SK-MEL-5 (cell line): ENCODE results near the gene EDIL3. TPM values are rescaled to one million over a fixed set of nuclear protein-coding genes. Genes with fewer than 3 reads are reported as not detected.
A peak's percentile ranks its signal among the peaks of the same experiment; 100 is the strongest.
"Not testable (repeated sequence)": the region's sequence is repeated elsewhere in the genome, so short reads cannot be mapped to it uniquely, and the experiment has no call there.

Source experiments
- DNase-seq: peaks from one replicate; pipeline ENCODE4 v3.0.0-alpha.2; 2016; ENCODE audit warnings: low read depth, low spot score
- in situ Hi-C: cut with HindIII; loops from 2 replicates; pipeline ENCODE4 v1.10.0; 2016; ENCODE audit warnings: low sequenced_read_pairs, high pct_unique_total_duplicates, low pct_unique_long_range_greater_than_20kb
- total RNA-seq: library from RNA; depleted of rRNA; stranded (reverse); fragments of >200 nt; shearing (Covaris generic); gene quantifications from 2 replicates; pipeline ENCODE4 v1.2.3, GENCODE V29; 2014

EDIL3 gene
- total RNA-seq, 1 experiment from 2014 or later = 8.2 TPM

DNA sequence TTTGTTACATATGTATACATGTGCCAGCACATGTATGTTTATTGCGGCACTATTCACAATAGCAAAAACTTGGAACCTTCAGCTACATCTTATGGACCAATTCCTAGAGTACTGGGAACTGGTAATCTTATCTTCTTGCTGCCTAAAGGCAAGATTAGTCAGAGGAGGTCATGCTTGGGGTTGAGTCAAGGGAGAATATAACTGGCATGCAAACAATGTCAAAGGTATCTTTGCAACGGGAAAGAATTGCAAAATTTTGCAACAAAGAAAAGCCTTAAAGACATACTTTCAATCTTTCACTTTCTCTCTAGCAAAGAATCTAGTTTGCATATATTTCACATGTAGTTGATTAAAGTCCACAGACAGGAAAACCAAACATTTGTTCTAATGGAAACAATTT lies 145.2 kb downstream of the EDIL3 start:
- DNase-seq = peak; percentile 9
- in situ Hi-C loops = no loop called here

DNA sequence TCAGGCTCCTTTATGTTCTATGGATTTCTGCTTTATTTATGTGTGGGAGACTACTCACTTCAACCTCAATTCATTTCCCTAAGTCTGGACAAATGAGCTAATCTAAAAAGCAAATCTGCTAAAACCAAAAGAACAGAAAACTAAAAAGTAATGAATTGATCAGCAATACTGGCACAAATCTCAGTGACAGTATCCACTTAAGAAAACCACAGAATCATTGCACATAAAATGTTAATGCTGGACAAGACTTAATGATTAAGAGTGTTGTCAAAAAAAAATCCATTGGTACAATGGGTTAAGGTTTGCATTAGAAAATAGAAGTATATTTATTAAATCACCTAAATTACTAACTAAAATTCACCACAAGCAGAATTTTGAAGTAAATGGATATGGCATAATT lies 147.6 kb downstream of the EDIL3 start:
- no peak for DNase-seq
- in situ Hi-C loops = no loop called here

DNA sequence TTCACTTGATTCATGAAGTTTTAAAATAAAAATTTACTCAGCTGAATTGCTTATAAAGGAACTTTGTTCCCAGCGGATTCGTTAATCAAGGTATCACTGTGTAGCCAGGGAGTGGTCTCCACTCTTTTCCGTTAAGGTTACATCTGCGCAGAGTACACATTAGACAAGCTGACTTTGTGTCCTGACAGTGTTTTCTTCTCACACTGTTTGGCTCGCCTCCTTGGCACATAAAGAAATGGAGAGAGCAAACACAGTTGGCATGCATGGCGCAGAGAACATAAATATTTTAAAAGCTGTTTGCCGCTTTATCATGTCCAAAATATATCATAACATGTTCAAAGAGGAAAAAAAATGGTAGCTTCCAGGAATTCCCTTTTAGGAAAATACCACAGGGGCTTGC lies 153.2 kb downstream of the EDIL3 start:
- in situ Hi-C loops = no loop called here
- DNase-seq = no peak

DNA sequence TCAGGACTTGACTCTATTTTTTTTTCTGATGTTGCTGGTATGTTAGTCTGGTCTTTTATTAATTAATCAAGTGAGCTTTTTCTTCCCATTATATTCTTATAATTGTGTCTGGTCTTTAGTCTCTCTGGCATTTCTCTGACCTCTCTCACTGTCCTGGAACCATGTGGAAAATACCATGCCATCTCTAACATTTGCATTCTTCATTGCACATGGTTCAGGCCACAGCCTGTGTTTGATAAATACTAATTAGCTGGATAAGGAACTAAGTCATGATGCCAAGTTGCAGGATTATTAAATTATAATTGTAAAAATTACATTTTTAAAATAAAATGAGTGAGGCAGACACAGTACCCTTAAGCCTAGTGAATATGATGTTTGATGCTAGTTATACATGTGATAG lies 155.6 kb downstream of the EDIL3 start:
- no peak for DNase-seq
- in situ Hi-C loops = no loop called here

DNA sequence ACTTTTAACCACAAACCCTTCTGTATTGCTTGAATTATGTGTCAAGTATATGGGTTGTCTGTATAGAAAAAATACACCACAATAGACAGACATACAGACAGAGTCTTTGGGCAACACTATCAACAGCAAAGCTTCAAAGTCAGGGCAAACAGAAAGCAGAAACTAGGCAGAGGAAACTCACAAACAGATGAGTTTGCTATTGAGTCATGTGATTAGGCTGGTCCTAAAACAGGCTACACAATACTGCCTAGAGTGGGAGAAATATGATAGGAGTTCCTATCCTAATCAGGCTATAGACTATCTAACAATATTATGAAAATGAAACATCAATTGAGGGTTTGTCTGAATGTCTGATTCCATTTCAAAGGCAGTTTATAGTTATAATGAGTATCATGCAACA lies 156.4 kb downstream of the EDIL3 start:
- in situ Hi-C loops = no loop called here

DNA sequence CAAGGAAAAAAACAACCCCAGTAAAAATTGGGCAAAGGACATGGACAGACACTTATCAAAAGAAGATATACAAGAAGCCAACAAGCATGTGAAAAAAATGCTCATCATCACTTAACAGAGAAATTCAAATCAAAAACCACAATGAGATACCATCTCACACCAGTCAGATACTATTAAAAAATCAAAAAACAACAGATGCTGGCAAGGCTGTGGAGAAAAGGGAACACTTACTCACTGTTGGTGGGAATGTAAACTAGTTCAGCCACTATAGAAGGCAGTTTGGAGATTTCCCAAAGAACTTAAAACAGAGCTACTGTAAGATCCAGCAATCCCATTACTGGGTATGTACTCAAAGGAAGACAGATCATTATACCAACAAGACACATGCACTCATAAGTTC lies 157.4 kb downstream of the EDIL3 start:
- no peak for DNase-seq
- in situ Hi-C loops = no loop called here

More for the DNA sequence above, 156.4 kb downstream of the EDIL3 start:
- no peak for DNase-seq

DNA sequence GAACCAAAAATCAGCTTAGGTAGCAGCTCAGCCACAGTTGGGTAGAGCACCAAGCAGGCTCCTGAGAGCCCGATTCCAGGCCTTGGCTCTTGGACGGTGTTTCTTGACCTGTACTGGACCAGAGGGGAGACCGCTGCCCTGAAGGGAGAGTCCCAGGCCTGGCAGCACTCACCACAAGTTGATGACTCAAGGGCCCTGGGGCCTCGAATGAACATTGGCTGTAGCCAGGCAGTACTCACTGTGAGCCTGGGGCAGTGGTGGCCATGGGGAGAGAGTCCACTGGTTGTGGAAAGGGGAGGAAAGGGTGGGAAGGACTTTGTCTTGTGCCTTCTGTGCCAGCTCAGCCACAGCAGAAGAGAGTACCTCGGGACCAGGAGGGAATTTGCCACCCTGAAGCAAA lies 166.1 kb downstream of the EDIL3 start:
- DNase-seq = no peak
- in situ Hi-C loops = no loop called here

DNA sequence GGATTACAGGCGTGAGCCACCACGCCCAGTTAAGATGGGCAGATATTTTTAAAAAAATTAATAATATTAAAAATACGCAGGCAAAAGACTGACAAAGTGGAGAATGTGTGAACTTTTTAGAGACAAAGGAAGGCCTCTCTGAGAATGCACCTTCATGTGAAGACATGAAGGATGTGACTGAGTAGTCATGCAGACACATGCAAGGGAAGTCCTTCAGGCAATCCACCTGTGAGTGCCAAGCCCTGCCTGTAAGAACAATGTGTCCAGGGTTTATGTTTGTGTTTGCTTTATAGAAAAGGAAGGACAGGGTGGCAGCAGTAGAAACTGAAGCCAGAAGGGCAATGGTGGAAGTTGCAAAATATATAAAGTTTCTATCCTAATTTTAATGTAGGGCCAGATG lies 169.2 kb downstream of the EDIL3 start:
- in situ Hi-C loops = no loop called here
- DNase-seq = no peak

DNA sequence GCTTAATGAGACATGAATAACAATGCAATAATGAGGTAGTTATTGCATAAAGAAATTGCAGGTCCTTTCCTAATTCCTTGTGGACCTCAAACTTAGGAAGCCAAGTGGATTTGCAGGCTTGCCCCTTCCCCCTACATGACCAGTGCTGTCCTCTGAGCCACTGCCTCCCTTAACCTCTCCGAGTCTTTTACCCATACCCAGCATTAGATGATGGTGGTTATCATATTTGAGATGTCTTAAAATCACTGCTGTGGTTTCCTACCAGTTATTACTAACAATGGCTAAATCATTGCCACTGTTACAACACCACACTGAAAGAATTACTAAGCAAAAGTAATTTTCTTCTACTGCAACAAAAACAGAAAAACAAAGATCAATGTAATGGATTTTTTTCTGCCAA lies 170.8 kb downstream of the EDIL3 start:
- DNase-seq = no peak

DNA sequence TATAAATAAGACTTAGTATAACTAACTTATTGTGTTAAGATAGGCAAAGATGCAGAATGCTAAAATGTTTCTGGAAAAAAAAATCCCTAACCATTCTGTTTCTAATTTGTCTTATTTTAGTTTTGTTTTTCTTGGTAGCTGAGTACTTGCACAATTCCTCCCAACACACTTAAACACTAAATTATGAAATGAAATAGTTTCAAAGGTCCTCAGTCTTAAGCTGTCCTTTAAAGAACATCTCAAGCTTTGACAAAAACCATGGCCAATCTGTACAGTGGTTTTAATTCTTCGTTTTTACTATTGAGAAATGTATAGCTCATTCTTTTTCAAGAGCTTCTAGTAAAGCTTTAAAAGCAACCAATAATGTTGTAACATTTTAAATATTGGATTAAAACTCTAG lies 171.5 kb downstream of the EDIL3 start:
- in situ Hi-C loops = no loop called here
- DNase-seq = no peak

More for the DNA sequence above, 170.8 kb downstream of the EDIL3 start:
- in situ Hi-C loops = no loop called here

DNA sequence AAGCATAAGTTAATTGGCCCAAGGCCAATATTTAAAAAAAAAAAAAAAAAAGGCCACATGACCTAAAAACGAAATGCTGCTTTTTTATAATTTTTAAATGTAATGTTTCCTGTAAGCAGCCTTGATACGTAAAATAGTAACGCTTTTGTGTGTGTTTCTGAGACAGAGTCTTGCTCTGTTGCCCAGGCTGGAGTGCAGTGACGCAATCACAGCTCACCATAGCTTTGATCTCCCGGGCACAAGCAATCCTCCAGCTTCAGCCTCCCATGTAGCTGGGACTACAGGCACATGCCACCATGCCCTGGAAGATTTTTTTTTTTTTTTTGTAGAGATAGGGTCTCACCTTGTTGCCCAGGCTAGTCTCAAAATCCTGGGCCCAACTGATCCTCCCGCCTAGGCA lies 179.9 kb downstream of the EDIL3 start:
- in situ Hi-C loops = no loop called here
- no peak for DNase-seq

DNA sequence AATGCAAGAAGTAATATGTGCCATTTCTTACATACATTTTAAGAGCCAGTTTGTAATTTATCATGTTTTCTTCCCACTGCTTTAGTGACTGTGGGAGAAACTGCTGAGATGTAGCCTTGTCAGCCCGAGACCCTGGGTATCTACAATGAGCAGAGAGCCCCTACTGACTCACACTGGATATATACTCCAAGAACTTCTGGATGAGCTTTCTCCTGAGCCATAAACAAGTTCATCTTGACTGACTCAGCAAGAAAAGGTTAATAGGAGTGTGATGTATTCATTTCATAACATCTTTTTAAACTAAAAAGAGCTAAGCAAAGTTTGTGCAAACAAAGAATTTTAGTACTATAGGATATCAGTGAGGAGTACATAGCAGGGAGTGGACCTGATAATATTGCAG lies 182.5 kb downstream of the EDIL3 start:
- in situ Hi-C loops = no loop called here
- no peak for DNase-seq

DNA sequence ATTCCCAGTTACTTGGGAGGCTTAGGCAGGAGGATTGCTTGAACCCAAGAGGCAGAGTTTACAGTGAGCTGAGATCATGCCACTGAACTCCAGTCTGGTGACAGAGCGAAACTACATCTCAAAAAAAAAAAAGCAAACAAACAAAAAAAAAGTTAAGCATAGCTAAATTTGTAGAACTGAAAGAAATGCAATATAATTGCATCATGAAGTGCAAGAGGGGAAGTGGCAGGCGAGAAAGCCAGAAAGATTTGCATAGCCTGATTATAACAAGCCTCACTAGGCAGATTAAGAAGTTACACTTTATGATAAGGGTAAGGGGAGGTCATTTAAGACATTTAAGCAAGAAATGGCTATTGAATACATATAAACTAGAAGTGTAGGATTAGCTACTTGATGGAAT lies 187.1 kb downstream of the EDIL3 start:
- in situ Hi-C loops = no loop called here
- no peak for DNase-seq

DNA sequence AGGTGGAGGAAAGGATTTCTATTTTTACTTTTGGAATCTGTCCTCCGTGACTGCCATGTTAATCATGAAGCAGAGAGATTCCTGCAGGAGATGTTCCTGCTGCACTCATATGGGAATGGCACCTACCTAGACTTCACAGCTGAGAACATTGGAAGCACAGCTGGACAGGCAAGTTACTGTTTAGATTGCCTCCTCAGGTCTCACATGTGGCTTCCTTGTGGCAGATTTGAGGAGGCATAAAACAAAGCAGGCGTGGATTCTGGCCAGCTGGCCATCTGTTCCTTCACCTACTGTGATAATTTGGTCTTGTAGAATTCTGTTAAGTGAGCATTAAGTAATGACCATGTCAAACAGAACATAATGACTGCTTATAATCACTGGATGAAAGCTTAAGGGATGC lies 193.4 kb downstream of the EDIL3 start:
- peak; percentile 15 for DNase-seq

DNA sequence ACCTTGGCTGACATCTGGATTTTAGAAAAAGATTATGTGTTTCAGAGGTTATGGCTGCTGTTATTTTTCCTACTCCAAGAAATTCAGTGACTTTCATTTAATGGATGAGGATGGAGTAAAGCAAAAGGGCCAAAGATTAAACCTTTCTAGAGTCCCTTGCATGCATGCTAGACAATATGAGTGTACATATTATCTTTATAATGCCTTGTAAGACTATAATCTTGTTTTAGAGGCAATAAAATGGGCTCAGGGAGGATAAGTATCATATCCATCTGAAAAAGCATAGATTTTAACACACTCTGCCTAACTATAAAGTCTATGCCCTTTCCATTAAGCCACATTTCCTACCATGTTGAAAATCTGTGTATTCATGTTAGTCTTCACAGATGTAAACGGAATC lies 199.8 kb downstream of the EDIL3 start:
- in situ Hi-C loops = no loop called here
- DNase-seq = no peak

More for the DNA sequence above, 193.4 kb downstream of the EDIL3 start:
- in situ Hi-C loops = no loop called here

DNA sequence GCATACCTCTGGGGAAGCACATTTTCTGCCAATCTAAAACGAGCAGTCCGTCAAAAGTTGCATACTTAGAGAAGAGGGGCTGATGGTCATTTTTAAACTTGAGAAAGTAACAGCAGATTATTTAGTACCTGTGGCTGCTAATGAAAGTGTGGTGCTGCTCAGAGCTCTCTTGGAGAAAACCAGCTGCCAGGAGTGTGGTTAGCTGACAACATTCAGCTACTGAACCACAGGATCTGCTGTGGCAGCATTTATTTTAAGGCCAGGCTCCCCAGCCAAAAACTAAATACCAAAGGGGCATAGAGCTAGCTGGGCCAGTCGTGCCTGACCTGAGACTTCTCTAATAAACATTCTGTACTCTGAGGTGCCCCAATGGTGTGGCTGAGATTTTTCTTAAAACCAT lies 203.6 kb downstream of the EDIL3 start:
- in situ Hi-C loops = no loop called here
- DNase-seq = no peak

DNA sequence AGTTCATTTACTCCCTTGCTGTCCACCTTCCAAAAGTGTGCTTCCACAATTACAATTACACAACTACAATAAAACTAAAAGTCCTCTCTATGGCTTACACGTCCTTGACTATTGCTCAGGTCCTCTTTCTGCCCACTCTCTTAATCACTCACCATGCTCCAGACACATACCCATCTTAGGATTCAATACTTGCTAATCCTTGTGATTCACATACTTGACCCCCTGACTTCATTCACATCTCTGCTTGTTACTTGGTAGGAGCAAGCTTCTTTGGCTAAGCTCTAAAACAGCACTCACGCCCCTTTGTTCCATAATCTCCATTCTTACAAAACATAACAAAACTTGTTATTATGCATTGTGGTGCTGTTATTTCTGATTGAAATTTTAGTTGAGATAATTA lies 215.8 kb downstream of the EDIL3 start:
- no peak for DNase-seq
- in situ Hi-C loops = no loop called here

DNA sequence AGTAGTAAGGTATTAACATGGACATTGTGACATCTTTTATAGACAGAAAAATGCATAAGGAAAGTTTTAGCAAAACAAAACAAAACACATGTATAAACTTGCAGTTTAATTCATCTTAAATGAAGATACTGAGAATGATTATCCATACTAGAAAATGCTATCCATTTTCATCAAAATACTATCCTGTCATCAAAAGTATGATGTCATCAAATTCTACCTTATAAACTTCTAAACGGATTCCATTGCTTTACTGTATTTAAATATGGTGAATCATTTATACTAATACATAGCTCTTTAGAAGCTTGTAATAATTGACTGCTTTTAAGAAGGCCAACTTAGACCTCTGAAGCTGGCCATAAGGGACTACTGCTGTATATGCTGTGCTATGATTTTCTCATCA lies 221.0 kb downstream of the EDIL3 start:
- in situ Hi-C loops = no loop called here
- no peak for DNase-seq

DNA sequence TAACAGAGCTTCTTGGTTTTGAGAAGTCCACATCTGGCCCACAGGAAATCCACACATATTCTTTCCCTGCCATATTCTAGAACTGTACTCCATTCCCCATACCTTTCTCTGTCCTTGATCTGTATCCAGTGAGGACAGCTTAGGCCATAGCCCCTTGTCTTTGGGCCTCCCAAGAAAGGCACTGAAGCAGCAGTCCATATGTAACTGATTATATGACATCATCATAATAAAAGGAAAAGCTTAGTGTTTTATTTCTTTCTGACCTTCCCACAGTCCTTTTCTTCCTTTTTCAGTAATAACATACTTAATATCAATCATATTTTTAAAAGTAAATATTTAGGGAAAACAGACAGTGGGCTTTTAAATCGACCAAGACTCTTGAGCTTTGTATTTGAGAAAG lies 222.0 kb downstream of the EDIL3 start:
- no peak for DNase-seq
- in situ Hi-C loops = no loop called here

DNA sequence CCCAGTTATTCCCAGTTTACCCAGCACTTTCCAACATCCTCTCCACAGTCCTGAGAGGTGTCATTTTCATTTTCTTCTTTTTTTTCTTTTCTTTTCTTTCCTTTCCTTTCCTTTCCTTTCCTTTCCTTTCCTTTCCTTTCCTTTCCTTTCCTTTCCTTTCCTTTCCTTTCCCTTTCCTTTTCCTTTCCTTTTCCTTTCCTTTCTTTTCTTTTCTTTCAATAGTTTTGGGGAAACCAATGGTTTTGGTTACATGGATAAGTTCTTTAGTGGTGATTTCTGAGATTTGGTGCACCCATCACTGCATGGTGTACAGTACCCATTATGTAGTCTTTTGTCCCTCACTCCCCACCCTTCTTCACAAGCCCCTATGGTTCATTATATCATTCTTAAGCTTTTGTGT lies 224.0 kb downstream of the EDIL3 start:
- in situ Hi-C loops, DNase-seq: not testable (repeated sequence)
